Hepatocyte (in vitro differentiated cells): ENCODE measurements around the gene LRRC4C. TPM values are rescaled to one million over a fixed set of nuclear protein-coding genes. Genes with fewer than 3 reads are reported as not detected.
"Not testable (repeated sequence)": the region's sequence is repeated elsewhere in the genome, so short reads cannot be mapped to it uniquely, and the experiment has no call there.

Experiments used
- DNase-seq: peaks from one replicate; pipeline ENCODE4 v3.0.0-alpha.2; 2016; ENCODE audit warnings: low spot score
- H2AFZ ChIP-seq: fragments of 200-600 bp; sonication (generic); 2 replicates; pipeline ENCODE4 v1.6.0; 2016; ENCODE audit warnings: antibody characterized with exemption, mild to moderate bottlenecking
- H3K27ac ChIP-seq: fragments of 200-600 bp; sonication (generic); 2 replicates; pipeline ENCODE4 v1.5.1; 2016; ENCODE audit warnings: mild to moderate bottlenecking
- H3K27me3 ChIP-seq: fragments of 200-600 bp; sonication (generic); 2 replicates; pipeline ENCODE4 v1.6.1; 2016
- H3K36me3 ChIP-seq: fragments of 200-600 bp; sonication (generic); replicated peaks from 2 replicates; pipeline ENCODE4 v1.5.1; 2016; ENCODE audit warnings: low read depth; ENCODE audit not compliant: insufficient read depth
- H3K4me1 ChIP-seq: fragments of 200-600 bp; sonication (generic); 2 replicates; pipeline ENCODE4 v1.5.1; 2016; ENCODE audit warnings: mild to moderate bottlenecking, moderate library complexity; ENCODE audit not compliant: insufficient read depth
- H3K4me2 ChIP-seq: fragments of 200-600 bp; sonication (generic); 2 replicates; pipeline ENCODE4 v1.6.0; 2016
- H3K4me3 ChIP-seq: fragments of 200-600 bp; sonication (generic); 2 replicates; pipeline ENCODE4 v1.5.1; 2016; ENCODE audit warnings: mild to moderate bottlenecking
- H3K79me2 ChIP-seq: fragments of 200-600 bp; sonication (generic); 2 replicates; pipeline ENCODE4 v1.6.0; 2017; ENCODE audit warnings: mild to moderate bottlenecking
- H3K9me2 ChIP-seq: fragments of 200-600 bp; sonication (generic); replicated peaks from 2 replicates; pipeline ENCODE4 v1.6.0; 2017; ENCODE audit warnings: mild to moderate bottlenecking; ENCODE audit not compliant: insufficient read depth
- H3K9me3 ChIP-seq: fragments of 200-600 bp; sonication (generic); 2 replicates; pipeline ENCODE4 v1.5.1; 2016; ENCODE audit warnings: low read depth, mild to moderate bottlenecking
- H4K20me1 ChIP-seq: fragments of 200-600 bp; sonication (generic); 2 replicates; pipeline ENCODE4 v1.6.0; 2016; ENCODE audit warnings: mild to moderate bottlenecking; ENCODE audit not compliant: insufficient read depth, poor library complexity, severe bottlenecking
- EZH2 ChIP-seq: fragments of 200-600 bp; sonication (generic); IDR thresholded peaks from 2 replicates; pipeline ENCODE4 v1.6.1; 2016; ENCODE audit warnings: antibody characterized with exemption, mild to moderate bottlenecking, borderline replicate concordance
- EZH2phosphoT487 ChIP-seq: fragments of 200-600 bp; sonication (generic); IDR thresholded peaks from one replicate; pipeline ENCODE4 v1.6.1; 2018; ENCODE audit warnings: antibody characterized with exemption, mild to moderate bottlenecking, low read depth, moderate library complexity; ENCODE audit not compliant: unreplicated experiment, severe bottlenecking
- WGBS: methylation state at CpG from one replicate; pipeline ENCODE4 v1.1.6; 2016; ENCODE audit warnings: low lambda C conversion rate; ENCODE audit errors: missing lambda C conversion rate; 5-methylcytosine and 5-hydroxymethylcytosine counted together
- polyA plus RNA-seq: library from polyadenylated mRNA; unstranded; fragments of >200 nt; fragmentation: Nextera tagmentation; extraction: Ambion mirVana; gene quantifications from 2 replicates; pipeline ENCODE4 v1.2.1, GENCODE V29; 2016
- total RNA-seq: library from RNA; depleted of rRNA; stranded (reverse); fragments of >200 nt; gene quantifications from 2 replicates; pipeline ENCODE4 v1.2.3, GENCODE V29; 2014
- TF ChIP-seq, protein P1 (sequence below): fragments of 200-600 bp; sonication (generic); IDR thresholded peaks from 2 replicates; pipeline ENCODE4 v1.5.1; 2016; ENCODE audit warnings: antibody characterized with exemption, mild to moderate bottlenecking; ENCODE audit not compliant: poor library complexity

Gene LRRC4C
- total and polyA plus RNA-seq, 2 experiments from 2014 or later, result 1.1 to 3.1 TPM

DNA sequence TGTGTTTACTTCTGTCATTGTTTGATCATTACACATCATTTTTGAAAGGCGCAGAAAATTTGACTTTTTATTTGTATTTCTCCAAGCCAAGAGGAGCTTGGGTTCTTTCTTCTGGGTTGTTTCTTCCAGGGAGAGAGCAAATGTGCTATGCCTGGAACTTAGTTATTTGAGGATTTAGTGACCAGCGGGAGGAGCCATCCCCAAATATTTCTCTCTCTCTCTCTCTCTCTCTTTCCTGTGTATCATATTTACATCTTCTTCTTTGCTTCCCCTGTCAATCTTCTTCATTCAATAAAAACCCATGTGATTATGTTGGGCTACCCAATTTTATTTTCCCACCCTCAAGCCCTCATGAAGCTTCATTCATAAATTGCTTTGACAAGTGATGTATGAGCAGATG is 534.5 kb downstream of the LRRC4C start:
- no peaks in the 10 kb centered on the region for H3K9me2 ChIP-seq
- H3K36me3 ChIP-seq, result no peaks in the 10 kb centered on the region
- no peak overlapping the region for H2AFZ ChIP-seq
- 75% methylated on average over 2 of the region's 2 CpGs for WGBS
- TF ChIP-seq EZH2phosphoT487, result no peak
- TF ChIP-seq, protein P1, sequence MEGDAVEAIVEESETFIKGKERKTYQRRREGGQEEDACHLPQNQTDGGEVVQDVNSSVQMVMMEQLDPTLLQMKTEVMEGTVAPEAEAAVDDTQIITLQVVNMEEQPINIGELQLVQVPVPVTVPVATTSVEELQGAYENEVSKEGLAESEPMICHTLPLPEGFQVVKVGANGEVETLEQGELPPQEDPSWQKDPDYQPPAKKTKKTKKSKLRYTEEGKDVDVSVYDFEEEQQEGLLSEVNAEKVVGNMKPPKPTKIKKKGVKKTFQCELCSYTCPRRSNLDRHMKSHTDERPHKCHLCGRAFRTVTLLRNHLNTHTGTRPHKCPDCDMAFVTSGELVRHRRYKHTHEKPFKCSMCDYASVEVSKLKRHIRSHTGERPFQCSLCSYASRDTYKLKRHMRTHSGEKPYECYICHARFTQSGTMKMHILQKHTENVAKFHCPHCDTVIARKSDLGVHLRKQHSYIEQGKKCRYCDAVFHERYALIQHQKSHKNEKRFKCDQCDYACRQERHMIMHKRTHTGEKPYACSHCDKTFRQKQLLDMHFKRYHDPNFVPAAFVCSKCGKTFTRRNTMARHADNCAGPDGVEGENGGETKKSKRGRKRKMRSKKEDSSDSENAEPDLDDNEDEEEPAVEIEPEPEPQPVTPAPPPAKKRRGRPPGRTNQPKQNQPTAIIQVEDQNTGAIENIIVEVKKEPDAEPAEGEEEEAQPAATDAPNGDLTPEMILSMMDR, result no peak
- no peak for TF ChIP-seq EZH2
- peak; percentile 4 for DNase-seq
- no peaks in the 10 kb centered on the region for H3K27me3 ChIP-seq
- H3K9me3 ChIP-seq, result no peaks in the 10 kb centered on the region
- no peaks in the 10 kb centered on the region for H3K79me2 ChIP-seq
- H4K20me1 ChIP-seq, result no peaks in the 10 kb centered on the region
- H3K4me3 ChIP-seq, result no peak overlapping the region
- H3K27ac ChIP-seq, result no peak overlapping the region
- no peaks in the 10 kb centered on the region for H3K4me1 ChIP-seq
- no peak overlapping the region for H3K4me2 ChIP-seq

DNA sequence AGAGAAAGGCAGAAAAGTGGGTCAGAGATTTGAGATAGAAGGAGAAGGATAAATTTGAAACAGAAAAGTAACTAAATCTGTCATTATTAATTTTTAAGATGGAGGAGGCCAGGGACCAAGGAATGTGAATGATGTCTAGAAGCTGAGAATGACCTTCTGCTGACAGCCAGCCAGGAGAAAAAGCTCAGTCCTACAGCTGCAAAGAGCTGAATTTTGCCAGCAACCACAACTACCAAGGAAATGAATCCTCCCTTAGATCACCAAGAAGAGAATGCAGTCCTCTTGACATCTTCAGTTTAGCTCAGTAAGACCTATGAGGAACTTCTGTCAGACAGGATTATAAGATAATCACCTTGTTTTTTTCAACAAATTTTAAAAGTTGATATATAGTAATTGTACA is 538.2 kb downstream of the LRRC4C start:
- H3K79me2 ChIP-seq, result no peaks in the 10 kb centered on the region
- H3K27me3 ChIP-seq, result no peaks in the 10 kb centered on the region
- no peaks in the 10 kb centered on the region for H3K9me3 ChIP-seq
- no peaks in the 10 kb centered on the region for H3K9me2 ChIP-seq
- H2AFZ ChIP-seq, result no peak overlapping the region
- no peaks in the 10 kb centered on the region for H4K20me1 ChIP-seq
- DNase-seq, result no peak
- H3K4me2 ChIP-seq, result no peak overlapping the region
- TF ChIP-seq EZH2phosphoT487, result no peak
- TF ChIP-seq, protein P1, result no peak
- no peak for TF ChIP-seq EZH2
- H3K4me3 ChIP-seq, result no peak overlapping the region
- H3K4me1 ChIP-seq, result no peaks in the 10 kb centered on the region
- H3K27ac ChIP-seq, result no peak overlapping the region
- H3K36me3 ChIP-seq, result no peaks in the 10 kb centered on the region

DNA sequence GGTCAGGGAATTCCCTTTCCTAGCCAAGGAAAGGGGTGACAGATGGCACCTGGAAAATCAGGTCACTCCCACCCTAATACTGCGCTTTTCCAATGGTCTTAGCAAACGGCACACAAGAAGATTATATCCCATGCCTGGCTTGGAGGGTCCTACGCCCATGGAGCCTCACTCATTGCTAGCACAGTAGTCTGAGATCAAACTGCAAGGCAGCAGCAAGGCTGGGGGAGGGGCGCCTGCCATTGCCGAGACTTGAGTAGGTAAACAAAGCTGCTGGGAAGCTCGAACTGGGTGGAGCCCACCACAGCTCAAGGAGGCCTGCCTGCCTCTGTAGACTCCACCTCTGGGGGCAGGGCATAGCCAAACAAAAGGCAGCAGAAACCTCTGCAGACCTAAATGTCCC is 548.7 kb downstream of the LRRC4C start:
- not testable (repeated sequence) for H3K4me1 ChIP-seq, H3K9me2 ChIP-seq, DNase-seq, H3K27ac ChIP-seq, H3K4me3 ChIP-seq, H3K27me3 ChIP-seq, H3K36me3 ChIP-seq, H3K9me3 ChIP-seq, H2AFZ ChIP-seq, H4K20me1 ChIP-seq, H3K4me2 ChIP-seq, H3K79me2 ChIP-seq
- 78% methylated on average over 6 of the region's 6 CpGs for WGBS

DNA sequence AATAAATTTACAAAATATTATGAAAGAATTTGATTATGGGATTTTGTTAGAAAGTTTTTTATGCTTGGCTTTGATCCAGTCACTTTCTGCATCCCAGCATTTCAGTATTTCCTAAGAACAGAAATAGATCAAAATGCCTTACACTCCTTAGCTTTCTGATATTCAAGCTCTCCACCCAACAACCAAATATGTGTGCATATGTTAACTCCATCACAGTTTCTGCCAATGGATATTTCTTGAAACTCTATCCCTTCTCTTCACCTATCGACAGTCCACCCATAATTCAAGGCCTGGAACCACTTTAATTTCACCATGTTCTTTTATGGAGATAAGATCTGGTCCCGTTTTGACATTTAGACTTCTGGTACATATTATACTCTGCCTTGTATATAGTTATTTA is 565.0 kb downstream of the LRRC4C start:
- no peaks in the 10 kb centered on the region for H3K9me2 ChIP-seq
- no peaks in the 10 kb centered on the region for H3K27me3 ChIP-seq
- H3K9me3 ChIP-seq, result no peaks in the 10 kb centered on the region
- DNase-seq, result no peak
- no peaks in the 10 kb centered on the region for H3K4me1 ChIP-seq
- H3K79me2 ChIP-seq, result no peaks in the 10 kb centered on the region
- no peak overlapping the region for H3K4me2 ChIP-seq
- H3K27ac ChIP-seq, result no peak overlapping the region
- no peaks in the 10 kb centered on the region for H4K20me1 ChIP-seq
- 64% methylated on average over 2 of the region's 2 CpGs for WGBS
- no peak overlapping the region for H2AFZ ChIP-seq
- no peak overlapping the region for H3K4me3 ChIP-seq
- TF ChIP-seq, protein P1, result no peak
- TF ChIP-seq EZH2phosphoT487, result no peak
- no peaks in the 10 kb centered on the region for H3K36me3 ChIP-seq
